B cell (primary cell): ENCODE measurements around the gene PRTN3.

Experiments used
- CTCF ChIP-seq: fragments of 200-600 bp; IDR thresholded peaks from one replicate; pipeline ENCODE4 v1.8.0; 2022; ENCODE audit warnings: antibody characterized with exemption, mild to moderate bottlenecking
- EZH2 ChIP-seq: IDR thresholded peaks from 2 replicates; pipeline ENCODE4 v1.6.1; 2012; ENCODE audit warnings: borderline replicate concordance, low read depth, mild to moderate bottlenecking, moderate library complexity, low read length; ENCODE audit not compliant: insufficient read depth, poor library complexity, severe bottlenecking

- TF ChIP-seq CTCF (no peak), EZH2 (no peak)
Measured at GRCh38 chr19:873561-874041, 32.8 kb downstream of the PRTN3 start.
